ENCODE data around the gene TRPM3.

TRPM3 gene

DNA sequence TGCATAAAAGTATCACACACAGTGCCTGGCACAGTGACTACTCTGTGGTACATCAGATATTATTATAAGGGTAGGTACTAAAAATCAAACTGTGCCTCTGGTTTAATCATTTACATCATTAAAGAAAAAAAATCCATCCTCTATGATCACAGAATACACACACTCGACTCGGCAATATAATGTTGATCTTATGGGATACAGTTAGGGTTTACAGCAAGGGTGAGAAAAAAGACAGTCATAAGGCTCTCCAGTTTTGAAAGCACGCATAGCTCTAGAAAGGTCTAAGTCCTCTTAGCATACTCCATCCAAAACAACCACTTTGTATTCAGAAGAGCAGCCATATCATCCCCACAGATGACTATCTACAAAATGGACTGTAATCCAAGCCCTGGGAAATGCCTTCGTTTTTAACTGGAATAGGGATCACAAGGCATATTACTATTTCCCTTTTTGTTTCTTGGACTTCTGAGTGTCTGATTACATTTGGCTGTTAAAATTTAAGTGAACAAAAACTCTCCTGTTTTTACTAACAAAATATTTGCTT, 26.6 kb downstream of the TRPM3 start:
- Histone ChIP-seq H3K9me3 (ENCODE audit: low read depth, low read length) (no peaks in the 10 kb centered on the region), H3K9ac (ENCODE audit: insufficient read length) (no peak overlapping the region), H3K27ac (no peak overlapping the region), H3K4me3 (no peak overlapping the region), H3K36me3 (ENCODE audit: insufficient read depth, low read length) (no peaks in the 10 kb centered on the region)
- no peak for DNase-seq (ENCODE audit: low read depth, low spot score)
- TF ChIP-seq FOXP2 (optimal IDR thresholded peaks at IDR 0.05; ENCODE audit: control extremely low read depth, extremely low read length, insufficient read depth) (no peak), POLR2AphosphoS5 (IDR thresholded peaks at IDR 0.05; ENCODE audit: borderline replicate concordance, low read depth, low read length) (no peak), EZH2 (IDR thresholded peaks at IDR 0.05) (no peak)

- no peaks in the 10 kb centered on the region for H3K9me3 ChIP-seq (ENCODE audit: low read depth, low read length)
- H3K4me3 ChIP-seq, result no peak overlapping the region
- H3K36me3 ChIP-seq (ENCODE audit: insufficient read depth, low read length), result no peaks in the 10 kb centered on the region
- no peak for DNase-seq (ENCODE audit: low read depth, low spot score)
- no peak overlapping the region for H3K9ac ChIP-seq (ENCODE audit: insufficient read length)
- no peak overlapping the region for H3K27ac ChIP-seq
- no peak for TF ChIP-seq POLR2AphosphoS5 (IDR thresholded peaks at IDR 0.05; ENCODE audit: borderline replicate concordance, low read depth, low read length)
- TF ChIP-seq FOXP2 (optimal IDR thresholded peaks at IDR 0.05; ENCODE audit: control extremely low read depth, extremely low read length, insufficient read depth), result no peak
- no peak for TF ChIP-seq EZH2 (IDR thresholded peaks at IDR 0.05)
These were observed 30.5 kb downstream of the TRPM3 start for GRCh38 chr9:71090896-71091295.

DNA sequence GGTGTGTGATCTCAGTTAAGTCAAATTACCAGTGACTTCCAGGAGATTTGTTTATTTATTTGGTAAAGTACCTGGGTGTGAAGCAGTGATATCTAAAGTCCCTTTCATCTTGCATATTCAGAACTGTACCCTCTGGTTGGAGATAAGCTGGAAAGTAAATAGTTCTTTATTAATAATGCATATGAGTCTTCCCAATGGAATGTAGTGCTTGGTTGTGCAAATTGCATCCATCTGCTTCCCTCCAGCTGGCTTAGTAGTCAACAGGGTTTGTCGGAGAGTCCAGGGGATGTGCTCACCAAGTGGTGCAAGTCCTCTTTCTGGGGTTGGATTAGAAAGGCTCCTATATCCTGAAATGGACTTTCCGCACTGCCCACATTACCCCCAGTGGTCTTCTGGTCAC, 42.0 kb downstream of the TRPM3 start:
- Histone ChIP-seq H3K27ac (no peak overlapping the region), H3K9me3 (ENCODE audit: low read depth, low read length) (no peaks in the 10 kb centered on the region), H3K4me3 (no peak overlapping the region), H3K36me3 (ENCODE audit: insufficient read depth, low read length) (no peaks in the 10 kb centered on the region), H3K9ac (ENCODE audit: insufficient read length) (no peak overlapping the region)
- no peak for DNase-seq (ENCODE audit: low read depth, low spot score)
- no peak for TF ChIP-seq FOXP2 (optimal IDR thresholded peaks at IDR 0.05; ENCODE audit: control extremely low read depth, extremely low read length, insufficient read depth)
- no peak for TF ChIP-seq EZH2 (IDR thresholded peaks at IDR 0.05)

- no peaks in the 10 kb centered on the region for H3K9me3 ChIP-seq (ENCODE audit: low read depth, low read length)
These were observed 45.3 kb downstream of the TRPM3 start for GRCh38 chr9:71076096-71076495.

GRCh38 chr9:71073494-71073893, 47.9 kb downstream of the TRPM3 start:
- no peak for DNase-seq (ENCODE audit: low read depth, low spot score)
- H3K9ac ChIP-seq (ENCODE audit: insufficient read length), result no peak overlapping the region
- TF ChIP-seq POLR2AphosphoS5 (IDR thresholded peaks at IDR 0.05; ENCODE audit: borderline replicate concordance, low read depth, low read length) (no peak), FOXP2 (optimal IDR thresholded peaks at IDR 0.05; ENCODE audit: control extremely low read depth, extremely low read length, insufficient read depth) (no peak), EZH2 (IDR thresholded peaks at IDR 0.05) (no peak)
- H3K9me3 ChIP-seq (ENCODE audit: low read depth, low read length), result no peaks in the 10 kb centered on the region
- H3K4me3 ChIP-seq, result no peak overlapping the region
- H3K27ac ChIP-seq, result no peak overlapping the region
- no peaks in the 10 kb centered on the region for H3K36me3 ChIP-seq (ENCODE audit: insufficient read depth, low read length)

More at GRCh38 chr9:71076096-71076495, 45.3 kb downstream of the TRPM3 start:
- no peak overlapping the region for H3K27ac ChIP-seq
- no peaks in the 10 kb centered on the region for H3K36me3 ChIP-seq (ENCODE audit: insufficient read depth, low read length)
- TF ChIP-seq POLR2AphosphoS5 (IDR thresholded peaks at IDR 0.05; ENCODE audit: borderline replicate concordance, low read depth, low read length), result no peak
- no peak for TF ChIP-seq EZH2 (IDR thresholded peaks at IDR 0.05)
- no peak for TF ChIP-seq FOXP2 (optimal IDR thresholded peaks at IDR 0.05; ENCODE audit: control extremely low read depth, extremely low read length, insufficient read depth)
- no peak overlapping the region for H3K9ac ChIP-seq (ENCODE audit: insufficient read length)
- DNase-seq (ENCODE audit: low read depth, low spot score), result no peak
- H3K4me3 ChIP-seq, result no peak overlapping the region

- Histone ChIP-seq H3K9me3 (ENCODE audit: low read depth, low read length) (no peaks in the 10 kb centered on the region), H3K27ac (no peak overlapping the region), H3K4me3 (no peak overlapping the region), H3K9ac (ENCODE audit: insufficient read length) (no peak overlapping the region), H3K36me3 (ENCODE audit: insufficient read depth, low read length) (no peaks in the 10 kb centered on the region)
- DNase-seq (ENCODE audit: low read depth, low spot score), result no peak
- no peak for TF ChIP-seq POLR2AphosphoS5 (IDR thresholded peaks at IDR 0.05; ENCODE audit: borderline replicate concordance, low read depth, low read length)
- TF ChIP-seq EZH2 (IDR thresholded peaks at IDR 0.05), result no peak
- TF ChIP-seq FOXP2 (optimal IDR thresholded peaks at IDR 0.05; ENCODE audit: control extremely low read depth, extremely low read length, insufficient read depth), result no peak
These were observed 48.8 kb downstream of the TRPM3 start for GRCh38 chr9:71072587-71072986.

- Histone ChIP-seq H3K9me3 (ENCODE audit: low read depth, low read length) (no peaks in the 10 kb centered on the region), H3K36me3 (ENCODE audit: insufficient read depth, low read length) (no peaks in the 10 kb centered on the region), H3K27ac (no peak overlapping the region), H3K4me3 (no peak overlapping the region), H3K9ac (ENCODE audit: insufficient read length) (no peak overlapping the region)
- TF ChIP-seq EZH2 (IDR thresholded peaks at IDR 0.05), result no peak
- TF ChIP-seq POLR2AphosphoS5 (IDR thresholded peaks at IDR 0.05; ENCODE audit: borderline replicate concordance, low read depth, low read length), result no peak
- no peak for TF ChIP-seq FOXP2 (optimal IDR thresholded peaks at IDR 0.05; ENCODE audit: control extremely low read depth, extremely low read length, insufficient read depth)
- no peak for DNase-seq (ENCODE audit: low read depth, low spot score)
These were observed 49.8 kb downstream of the TRPM3 start for GRCh38 chr9:71071633-71072032.

GRCh38 chr9:71058660-71059059, 62.8 kb downstream of the TRPM3 start:
- no peak for DNase-seq (ENCODE audit: low read depth, low spot score)
- TF ChIP-seq EZH2 (IDR thresholded peaks at IDR 0.05) (no peak), FOXP2 (optimal IDR thresholded peaks at IDR 0.05; ENCODE audit: control extremely low read depth, extremely low read length, insufficient read depth) (no peak), POLR2AphosphoS5 (IDR thresholded peaks at IDR 0.05; ENCODE audit: borderline replicate concordance, low read depth, low read length) (no peak)
- H3K27ac ChIP-seq, result no peak overlapping the region
- no peak overlapping the region for H3K9ac ChIP-seq (ENCODE audit: insufficient read length)
- no peaks in the 10 kb centered on the region for H3K36me3 ChIP-seq (ENCODE audit: insufficient read depth, low read length)
- no peak overlapping the region for H3K4me3 ChIP-seq
- no peaks in the 10 kb centered on the region for H3K9me3 ChIP-seq (ENCODE audit: low read depth, low read length)

DNA sequence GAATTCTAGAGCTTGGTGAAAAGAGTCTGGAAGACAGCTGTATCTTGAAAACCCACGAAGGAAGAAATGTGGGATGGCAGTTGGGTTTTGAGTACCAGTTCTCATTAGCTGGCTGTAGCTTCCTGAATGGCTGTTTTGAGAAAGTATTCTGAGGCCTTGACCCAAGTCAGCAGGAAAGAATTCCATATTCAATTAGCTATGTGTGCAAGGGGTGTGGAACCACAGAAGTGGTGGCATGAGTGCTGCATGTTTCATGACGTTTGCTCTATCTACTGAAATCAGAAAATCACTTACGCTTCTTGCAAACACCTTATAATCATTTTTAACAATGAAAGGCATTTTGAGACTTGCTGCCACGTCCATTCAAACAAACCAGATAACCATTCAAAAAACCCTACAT, 69.1 kb downstream of the TRPM3 start:
- Histone ChIP-seq H3K9ac (ENCODE audit: insufficient read length) (no peak overlapping the region), H3K36me3 (ENCODE audit: insufficient read depth, low read length) (no peaks in the 10 kb centered on the region), H3K4me3 (no peak overlapping the region), H3K9me3 (ENCODE audit: low read depth, low read length) (no peaks in the 10 kb centered on the region), H3K27ac (no peak overlapping the region)
- no peak for TF ChIP-seq POLR2AphosphoS5 (IDR thresholded peaks at IDR 0.05; ENCODE audit: borderline replicate concordance, low read depth, low read length)
- no peak for TF ChIP-seq EZH2 (IDR thresholded peaks at IDR 0.05)
- no peak for TF ChIP-seq FOXP2 (optimal IDR thresholded peaks at IDR 0.05; ENCODE audit: control extremely low read depth, extremely low read length, insufficient read depth)
- no peak for DNase-seq (ENCODE audit: low read depth, low spot score)
